Lower leg skin (tissue), 3 donors: Measurements from ENCODE around the gene FAM131C.

Source experiments
- CTCF ChIP-seq, 3 donors: fragments of 450-650 bp; IDR thresholded peaks; one replicate each; pipeline ENCODE4 v1.5.1; 2016; ENCODE audit warnings: antibody characterized with exemption in 3 of 3, mild to moderate bottlenecking in 3 of 3, moderate library complexity in 2 of 3
- POLR2A ChIP-seq, 2 donors: fragments of 450-650 bp; IDR thresholded peaks; one replicate each; pipeline ENCODE4 v1.6.1; 2016 to 2017; ENCODE audit warnings: antibody characterized with exemption in 2 of 2, mild to moderate bottlenecking in 1 of 2, moderate library complexity in 1 of 2

GRCh38 chr1:16119504-16119903 is 46.1 kb upstream of the FAM131C start:
- no peak for TF ChIP-seq CTCF (IDR thresholded peaks at IDR 0.05)
- no peak for TF ChIP-seq POLR2A (IDR thresholded peaks at IDR 0.05)
